Measurements from ENCODE around the gene CHST15.
"Not testable (repeated sequence)": the region's sequence is repeated elsewhere in the genome, so short reads cannot be mapped to it uniquely, and the experiment has no call there.

The CHST15 gene

GRCh38 chr10:124097883-124098282, 4.5 kb upstream of the CHST15 start:
- DNase-seq = no peak

- DNase-seq = no peak
These were observed 3.1 kb upstream of the CHST15 start for GRCh38 chr10:124096494-124096893.

DNA sequence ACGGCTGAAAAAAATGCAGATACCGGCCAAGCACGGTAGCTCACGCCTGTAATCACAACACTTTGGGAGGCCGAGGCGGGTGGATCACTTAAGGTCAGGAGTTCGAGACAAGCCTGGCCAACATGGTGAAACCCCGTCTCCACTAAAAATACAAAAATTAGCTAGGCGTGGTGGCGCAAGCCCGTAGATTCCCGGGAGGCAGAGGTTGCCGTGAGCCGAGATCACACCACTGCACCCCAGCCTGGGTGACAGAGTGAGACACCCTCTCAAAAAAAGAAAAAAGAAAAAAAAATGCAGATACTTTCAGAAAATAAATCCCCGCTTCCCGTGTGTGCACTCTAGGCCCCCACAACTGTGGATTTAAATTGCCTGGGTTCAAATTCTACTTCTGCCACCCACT, 2.4 kb upstream of the CHST15 start:
- not testable (repeated sequence) for DNase-seq

- no peak for DNase-seq
These were observed 1.7 kb upstream of the CHST15 start for GRCh38 chr10:124095096-124095495.

DNA sequence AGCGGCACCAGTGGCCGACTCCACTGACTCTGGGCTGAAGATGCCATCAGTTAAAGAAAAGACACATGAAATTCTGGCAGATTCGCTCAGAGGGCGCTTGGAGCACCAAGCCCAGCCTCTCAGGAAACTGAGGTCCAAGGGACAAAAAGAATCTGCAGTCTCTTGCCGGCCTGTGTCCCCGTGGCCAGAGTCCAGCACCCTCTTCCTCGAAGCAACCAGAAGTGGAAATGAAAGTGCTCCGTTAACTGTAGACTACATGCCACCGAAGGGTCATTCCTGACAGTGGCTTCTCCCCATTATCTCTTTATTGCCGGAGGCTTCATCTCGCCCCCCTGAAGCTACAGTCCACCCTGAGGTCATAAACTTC, 1.0 kb upstream of the CHST15 start:
- DNase-seq = no peak

- DNase-seq = not testable (repeated sequence)
These were observed 498 bp upstream of the CHST15 start for GRCh38 chr10:124093774-124094418.

GRCh38 chr10:124092250-124092859, 1.0 kb downstream of the CHST15 start:
- no peak for DNase-seq

GRCh38 chr10:124091646-124092249, 1.6 kb downstream of the CHST15 start:
- DNase-seq = no peak

DNA sequence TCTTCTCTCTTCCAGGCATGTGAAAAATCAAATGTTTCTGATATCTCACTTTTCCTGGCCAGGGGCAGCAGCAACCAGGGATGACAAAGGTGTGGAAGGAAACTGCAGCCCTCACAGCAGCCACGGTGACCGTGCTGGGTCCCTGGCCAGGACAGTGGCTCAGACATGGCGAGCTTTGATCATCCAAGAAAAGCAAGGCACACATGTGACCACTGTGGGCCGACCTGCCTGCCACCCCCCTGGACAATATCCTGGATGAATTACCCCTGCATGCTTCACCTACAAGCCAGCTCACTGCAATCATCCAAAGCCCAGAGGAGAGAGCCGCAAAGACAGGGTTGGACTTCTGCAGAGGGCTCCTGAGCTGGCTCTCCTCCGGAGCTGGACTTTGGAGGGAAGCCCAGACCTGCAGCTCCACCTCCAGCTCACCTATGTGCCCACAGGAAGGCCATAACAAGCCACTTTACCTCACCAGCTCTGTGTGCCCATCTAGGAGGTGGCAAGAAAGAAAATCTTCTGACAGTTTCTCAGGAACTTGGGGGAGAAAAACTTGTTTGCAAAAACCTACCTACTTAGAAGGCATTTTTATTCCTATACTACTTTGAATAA, 2.7 kb downstream of the CHST15 start:
- DNase-seq = no peak

- DNase-seq = no peak
These were observed 3.5 kb downstream of the CHST15 start for GRCh38 chr10:124089859-124090258.

DNA sequence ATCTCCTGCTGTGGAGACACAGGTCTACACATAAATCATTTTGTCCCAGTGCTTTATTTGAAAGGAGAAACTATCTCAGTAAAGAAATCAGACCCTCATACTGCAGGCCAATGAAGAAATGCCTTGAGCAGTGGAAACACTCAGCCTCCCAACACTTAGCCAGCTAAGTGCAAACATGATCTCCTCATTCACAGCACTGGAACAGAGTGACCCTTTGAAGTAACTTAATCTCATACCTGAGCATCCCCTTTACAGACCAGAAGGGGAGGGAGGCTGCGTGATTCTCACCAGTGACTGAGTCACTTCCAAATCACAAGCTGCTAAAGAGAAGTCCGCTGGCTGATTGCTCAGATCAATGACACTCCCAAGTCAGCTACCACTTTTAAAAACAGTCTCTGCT, 4.5 kb downstream of the CHST15 start:
- no peak for DNase-seq

DNA sequence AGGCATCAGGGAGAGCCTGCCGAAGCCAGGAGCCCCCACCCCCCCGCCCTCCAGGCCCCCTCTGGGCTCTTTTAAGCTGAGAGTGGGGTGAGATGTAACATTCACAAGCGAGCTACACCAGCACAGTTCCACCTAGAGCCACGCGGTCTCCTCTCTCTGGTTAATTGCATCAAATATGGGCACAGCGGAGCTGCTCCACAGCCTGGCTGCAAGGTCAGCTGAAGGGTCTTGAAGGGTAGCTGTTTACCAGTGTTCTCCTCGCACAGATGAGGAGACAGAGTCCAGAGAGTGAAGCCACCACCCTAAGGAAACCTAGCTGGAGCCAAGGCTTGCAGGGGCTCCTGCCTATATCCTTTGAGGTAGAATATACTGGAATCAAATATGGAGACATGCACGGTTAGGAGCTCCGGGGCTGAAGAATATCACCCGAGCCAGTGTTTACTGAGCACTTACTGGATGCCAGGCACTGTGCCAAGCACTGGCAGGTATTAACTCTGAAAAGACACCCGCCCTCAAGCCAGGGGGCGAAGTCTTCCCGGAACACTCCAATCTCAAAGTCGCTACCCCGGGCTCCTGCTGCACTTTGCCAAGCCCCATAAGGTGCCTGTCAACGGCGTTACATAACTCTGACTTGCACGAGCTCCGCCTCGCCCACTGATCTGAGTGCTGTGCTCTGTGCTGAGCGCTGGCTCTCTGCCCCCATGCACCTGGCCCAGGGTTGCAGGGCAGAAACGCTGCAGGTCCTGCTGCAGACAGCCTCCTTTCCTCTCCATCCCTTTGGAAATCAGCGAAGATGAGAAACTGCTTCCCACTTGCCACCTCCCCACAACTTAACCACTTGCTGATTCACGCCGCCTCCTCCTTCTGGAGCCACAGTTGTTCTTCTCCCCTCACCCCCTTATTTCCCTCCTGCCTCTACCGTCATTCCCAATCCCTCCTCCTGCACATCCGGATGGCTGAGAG, 5.4 kb downstream of the CHST15 start:
- no peak for DNase-seq

DNA sequence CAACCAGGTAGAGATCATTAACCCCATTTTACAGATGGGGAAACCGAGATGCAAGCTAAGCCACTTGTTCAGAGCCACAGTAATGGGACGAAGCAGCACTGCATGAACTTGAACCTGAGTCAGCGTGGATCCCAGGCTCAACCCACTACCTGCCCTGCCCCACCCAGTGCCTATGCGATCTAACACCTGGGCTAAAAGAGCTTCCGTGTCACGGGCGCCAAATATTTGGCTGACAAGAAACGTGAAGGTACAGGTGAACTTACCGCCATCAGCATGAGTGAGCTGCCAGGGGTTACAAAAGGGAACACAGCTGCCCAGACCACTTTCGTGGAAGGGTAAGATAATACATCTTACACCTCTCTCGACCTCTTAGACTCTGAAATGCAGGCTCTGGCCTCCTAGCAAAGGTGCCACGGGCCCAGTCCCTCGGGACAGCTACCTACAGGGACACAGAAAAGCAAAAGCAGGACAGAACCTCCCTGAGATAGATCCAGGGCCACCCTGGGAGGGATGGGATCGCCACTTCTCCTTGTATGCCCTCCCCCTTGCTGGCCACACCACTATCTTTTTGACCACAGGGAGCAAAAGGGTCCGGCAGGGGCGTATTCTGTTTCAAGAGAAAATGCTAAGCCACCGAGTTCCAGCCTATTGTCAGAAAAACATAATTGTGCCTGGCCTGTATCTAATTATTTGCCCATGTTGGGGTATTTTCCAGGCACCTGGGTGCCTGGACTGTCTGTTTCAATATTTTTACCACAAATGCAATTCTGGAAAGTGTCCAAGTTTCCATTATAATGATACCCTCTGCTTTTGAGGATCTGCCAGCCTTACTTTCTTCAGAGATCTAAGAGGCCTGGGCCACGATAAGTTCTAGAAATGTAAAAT, 6.4 kb downstream of the CHST15 start:
- no peak for DNase-seq

DNA sequence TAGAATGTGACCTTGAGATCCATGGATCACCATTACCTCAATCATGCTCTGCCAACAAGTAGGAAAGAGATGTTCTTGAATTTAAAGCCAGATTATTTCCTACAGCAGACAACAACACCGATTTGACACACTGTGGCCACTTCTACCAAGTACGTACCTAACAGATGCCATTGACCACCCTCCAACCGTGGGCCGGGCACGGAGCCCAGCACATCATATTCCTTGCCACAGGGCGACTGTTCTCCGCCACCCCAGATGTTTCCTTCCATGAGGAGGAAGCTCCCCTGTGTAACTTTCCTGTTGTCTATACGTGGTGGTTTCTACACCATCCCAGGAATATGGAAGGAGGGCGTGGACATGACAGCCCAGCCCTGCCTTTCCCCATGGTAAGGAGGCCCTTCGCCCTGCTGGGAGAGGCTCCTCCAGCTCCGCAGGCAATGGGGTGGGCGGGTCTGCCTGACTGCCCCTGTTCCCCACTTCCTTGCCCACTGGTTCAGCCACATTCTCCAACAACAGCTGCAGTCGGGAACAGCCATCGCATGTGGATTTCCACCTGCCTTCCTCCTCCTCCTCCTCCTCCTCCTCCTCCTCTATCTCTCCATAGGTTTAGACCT, 7.2 kb downstream of the CHST15 start:
- DNase-seq = no peak

GRCh38 chr10:124085680-124086079, 7.7 kb downstream of the CHST15 start:
- no peak for DNase-seq

GRCh38 chr10:124084708-124085107, 8.7 kb downstream of the CHST15 start:
- no peak for DNase-seq

DNA sequence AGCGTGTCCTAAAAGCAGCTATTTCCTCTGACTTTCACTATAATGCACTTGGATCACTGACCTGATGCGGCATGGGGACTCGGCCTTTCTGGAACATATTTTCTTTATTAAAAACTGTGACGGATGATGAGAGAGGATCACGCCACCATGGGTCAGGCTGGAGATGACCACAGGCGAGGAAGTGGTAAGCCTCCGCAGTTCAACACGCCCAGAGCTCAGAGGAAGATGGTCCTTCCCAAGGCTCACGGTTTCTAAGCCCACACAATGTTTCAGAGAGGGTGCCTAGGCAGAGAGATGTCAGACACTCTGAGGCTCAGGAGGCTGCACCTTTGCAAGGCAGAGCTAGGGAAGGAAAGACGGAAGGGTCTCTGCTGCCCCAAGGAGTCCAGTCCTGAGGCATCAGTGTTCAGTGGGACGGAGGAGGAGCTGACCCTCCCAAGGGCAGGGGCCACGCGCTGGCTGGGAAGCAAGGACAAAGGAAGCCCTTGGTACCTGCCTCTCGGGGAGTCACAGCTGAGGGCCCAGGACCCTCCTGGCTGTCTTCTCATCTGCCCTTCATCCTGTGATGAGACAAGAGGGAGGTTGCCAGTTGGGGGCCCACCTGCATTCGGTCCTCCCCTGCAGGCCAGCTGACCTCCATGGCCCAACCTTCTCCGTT, 9.5 kb downstream of the CHST15 start:
- DNase-seq = no peak

- no peak for DNase-seq
These were observed 10.2 kb downstream of the CHST15 start for GRCh38 chr10:124083047-124083739.

- DNase-seq = no peak
These were observed 10.8 kb downstream of the CHST15 start for GRCh38 chr10:124082555-124082954.

GRCh38 chr10:124081547-124082140, 11.8 kb downstream of the CHST15 start:
- DNase-seq = no peak

Measured in MV-4-11 (cell line).